Measurements from ENCODE around the gene PADI3. TPM values are rescaled to one million over a fixed set of nuclear protein-coding genes. Genes with fewer than 3 reads are reported as not detected.
"Not testable (repeated sequence)": the region's sequence is repeated elsewhere in the genome, so short reads cannot be mapped to it uniquely, and the experiment has no call there.

The PADI3 gene
- total RNA-seq, 1 donor from 2014 or later: not detected

DNA sequence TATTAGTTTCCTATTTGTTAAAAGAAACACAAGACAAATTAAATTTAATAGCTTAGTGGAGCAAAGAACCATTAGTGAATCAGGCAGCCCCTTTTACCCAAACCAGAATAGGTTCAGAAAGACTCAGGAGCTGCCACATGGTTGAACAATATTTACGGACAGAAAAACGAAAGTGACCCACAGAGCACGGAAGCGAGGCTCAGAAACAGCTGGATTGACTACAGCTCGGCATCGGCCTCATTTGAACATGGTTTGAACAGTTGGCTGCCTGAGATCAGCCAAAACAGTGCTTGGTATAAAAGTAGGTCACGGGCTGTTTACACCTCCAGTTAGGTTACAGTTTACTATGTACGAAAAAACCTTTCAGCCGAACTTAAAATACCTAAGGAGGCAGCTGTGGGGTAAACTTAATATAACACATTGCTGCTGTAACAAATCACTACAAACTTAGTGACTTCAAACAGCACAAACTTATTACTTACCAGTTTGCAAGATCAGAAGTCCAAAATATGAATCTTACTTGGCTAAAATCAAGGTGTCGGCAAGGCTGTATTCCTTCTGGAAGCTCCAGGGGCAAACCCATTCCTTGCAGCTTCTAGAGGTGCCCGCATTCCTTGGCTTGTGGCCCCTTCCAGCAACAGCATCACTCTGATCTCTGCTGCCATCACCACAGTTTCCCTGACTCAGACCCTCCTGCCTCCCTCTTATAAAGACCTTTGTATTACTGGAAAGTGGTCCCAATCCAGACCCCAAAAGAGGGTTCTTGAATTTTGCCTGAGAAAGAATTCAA lies 70.9 kb downstream of the PADI3 start:
- no peak for DNase-seq (ENCODE audit: low spot score)
- Mint-ChIP-seq H3K4me3 (ENCODE audit: unreplicated experiment) (no peak overlapping the region), H3K27ac (ENCODE audit: unreplicated experiment) (no peak overlapping the region), H3K4me1 (ENCODE audit: low read depth) (peaks cover 13% of the 10 kb centered on the region), H3K36me3 (ENCODE audit: low read depth) (no peaks in the 10 kb centered on the region), H3K27me3 (ENCODE audit: low read depth) (no peaks in the 10 kb centered on the region), H3K9me3 (ENCODE audit: low read depth) (peaks cover 18% of the 10 kb centered on the region)
- TF ChIP-seq, protein P1, sequence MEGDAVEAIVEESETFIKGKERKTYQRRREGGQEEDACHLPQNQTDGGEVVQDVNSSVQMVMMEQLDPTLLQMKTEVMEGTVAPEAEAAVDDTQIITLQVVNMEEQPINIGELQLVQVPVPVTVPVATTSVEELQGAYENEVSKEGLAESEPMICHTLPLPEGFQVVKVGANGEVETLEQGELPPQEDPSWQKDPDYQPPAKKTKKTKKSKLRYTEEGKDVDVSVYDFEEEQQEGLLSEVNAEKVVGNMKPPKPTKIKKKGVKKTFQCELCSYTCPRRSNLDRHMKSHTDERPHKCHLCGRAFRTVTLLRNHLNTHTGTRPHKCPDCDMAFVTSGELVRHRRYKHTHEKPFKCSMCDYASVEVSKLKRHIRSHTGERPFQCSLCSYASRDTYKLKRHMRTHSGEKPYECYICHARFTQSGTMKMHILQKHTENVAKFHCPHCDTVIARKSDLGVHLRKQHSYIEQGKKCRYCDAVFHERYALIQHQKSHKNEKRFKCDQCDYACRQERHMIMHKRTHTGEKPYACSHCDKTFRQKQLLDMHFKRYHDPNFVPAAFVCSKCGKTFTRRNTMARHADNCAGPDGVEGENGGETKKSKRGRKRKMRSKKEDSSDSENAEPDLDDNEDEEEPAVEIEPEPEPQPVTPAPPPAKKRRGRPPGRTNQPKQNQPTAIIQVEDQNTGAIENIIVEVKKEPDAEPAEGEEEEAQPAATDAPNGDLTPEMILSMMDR (IDR thresholded peaks at IDR 0.05): no peak

DNA sequence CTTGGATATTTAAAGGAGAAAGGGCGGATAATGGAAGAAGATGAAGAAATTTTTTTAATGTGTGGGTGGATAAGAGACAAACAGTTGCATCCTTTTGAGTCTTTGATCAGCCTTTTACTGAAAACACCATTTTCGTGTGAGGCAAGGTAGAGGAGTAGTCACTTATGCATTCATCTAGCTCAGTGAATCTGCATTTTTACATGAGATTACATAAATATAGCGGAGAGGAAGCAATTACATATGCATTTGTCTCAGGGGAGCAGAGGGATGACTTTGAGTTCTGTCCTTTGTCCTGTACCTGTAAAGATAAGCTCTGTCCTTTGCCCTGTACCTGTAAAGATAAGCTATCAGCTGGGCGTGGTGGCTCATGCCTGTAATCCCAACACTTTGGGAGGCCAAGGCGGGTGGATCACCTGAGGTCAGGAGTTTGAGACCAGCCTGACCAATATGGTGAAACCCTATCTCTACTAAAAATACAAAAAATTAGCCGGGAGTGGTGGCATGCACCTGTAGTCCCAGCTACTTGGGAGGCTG lies 73.0 kb downstream of the PADI3 start:
- not testable (repeated sequence) for H3K4me3 Mint-ChIP-seq (ENCODE audit: unreplicated experiment); H3K36me3 Mint-ChIP-seq (ENCODE audit: low read depth); DNase-seq (ENCODE audit: low spot score); H3K4me1 Mint-ChIP-seq (ENCODE audit: low read depth); H3K27me3 Mint-ChIP-seq (ENCODE audit: low read depth); H3K27ac Mint-ChIP-seq (ENCODE audit: unreplicated experiment)
- peaks cover 19% of the 10 kb centered on the region for H3K9me3 Mint-ChIP-seq (ENCODE audit: low read depth)

DNA sequence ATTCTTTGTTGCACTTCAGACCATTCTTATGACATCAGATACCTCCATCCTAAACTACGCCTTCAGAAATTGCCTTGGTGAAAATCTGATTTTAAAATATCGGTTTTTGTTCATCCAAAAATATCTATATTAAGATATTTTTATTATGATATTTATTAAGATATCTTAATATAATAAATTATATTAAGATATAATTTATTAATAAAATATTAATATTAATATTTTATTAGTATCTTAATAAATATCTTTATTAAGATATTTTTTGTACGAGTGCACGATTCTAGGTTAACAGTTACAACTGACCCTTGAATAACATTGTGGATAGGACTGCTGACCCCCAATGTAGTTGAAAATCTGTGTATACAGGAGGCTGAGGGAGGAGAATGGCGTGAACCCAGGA lies 80.0 kb downstream of the PADI3 start:
- Mint-ChIP-seq H3K27ac (ENCODE audit: unreplicated experiment) (no peak overlapping the region), H3K36me3 (ENCODE audit: low read depth) (no peaks in the 10 kb centered on the region)
- TF ChIP-seq, protein P1 (IDR thresholded peaks at IDR 0.05): no peak

DNA sequence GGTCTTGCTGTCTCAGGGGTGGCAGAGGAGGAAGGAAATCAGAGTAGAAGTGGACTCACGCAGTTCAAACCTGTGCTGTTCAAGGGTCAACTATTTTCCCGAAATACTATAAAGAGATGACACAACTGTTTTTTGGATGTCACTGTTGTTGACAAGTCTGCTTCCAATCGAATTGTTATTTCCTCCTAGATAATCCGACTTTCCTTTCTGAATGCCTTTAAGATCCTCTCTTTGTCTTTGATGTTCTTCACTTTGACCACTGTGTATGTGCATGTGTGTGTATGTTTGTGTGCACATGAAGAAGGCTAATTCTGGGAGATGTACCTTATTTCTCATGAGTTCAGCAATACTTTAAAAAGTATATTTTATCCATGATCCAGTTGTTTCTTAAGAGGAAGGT lies 80.7 kb downstream of the PADI3 start:
- Mint-ChIP-seq H3K27me3 (ENCODE audit: low read depth) (peaks cover 2% of the 10 kb centered on the region), H3K9me3 (ENCODE audit: low read depth) (peaks cover 3% of the 10 kb centered on the region), H3K4me3 (ENCODE audit: unreplicated experiment) (no peak overlapping the region), H3K36me3 (ENCODE audit: low read depth) (no peaks in the 10 kb centered on the region), H3K27ac (ENCODE audit: unreplicated experiment) (no peak overlapping the region), H3K4me1 (ENCODE audit: low read depth) (no peaks in the 10 kb centered on the region)
- TF ChIP-seq, protein P1 (IDR thresholded peaks at IDR 0.05): no peak
- no peak for DNase-seq (ENCODE audit: low spot score)

More for the DNA sequence above, 80.0 kb downstream of the PADI3 start:
- Mint-ChIP-seq H3K4me3 (ENCODE audit: unreplicated experiment) (no peak overlapping the region), H3K4me1 (ENCODE audit: low read depth) (no peaks in the 10 kb centered on the region), H3K9me3 (ENCODE audit: low read depth) (peaks cover 5% of the 10 kb centered on the region), H3K27me3 (ENCODE audit: low read depth) (peaks cover 2% of the 10 kb centered on the region)
- DNase-seq (ENCODE audit: low spot score): no peak

DNA sequence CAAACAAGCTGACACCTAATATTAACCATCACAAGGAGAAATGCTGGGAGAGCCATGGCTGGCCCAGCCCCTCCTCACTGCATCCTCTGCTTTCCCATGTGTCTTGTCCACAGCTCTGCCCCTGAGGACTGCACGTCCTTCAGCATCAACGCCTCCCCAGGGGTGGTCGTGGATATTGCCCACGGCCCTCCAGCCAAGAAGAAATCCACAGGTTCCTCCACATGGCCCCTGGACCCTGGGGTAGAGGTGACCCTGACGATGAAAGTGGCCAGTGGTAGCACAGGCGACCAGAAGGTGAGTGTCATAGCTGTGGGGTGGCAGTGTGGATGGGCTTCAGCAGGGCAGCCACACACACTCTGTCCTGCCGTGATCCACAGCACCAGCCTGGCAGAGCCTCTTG lies 82.0 kb downstream of the PADI3 start:
- DNase-seq (ENCODE audit: low spot score): peak; percentile 55
- H3K36me3 Mint-ChIP-seq (ENCODE audit: low read depth): no peaks in the 10 kb centered on the region
- TF ChIP-seq, protein P1 (IDR thresholded peaks at IDR 0.05): no peak

More for the DNA sequence above, 82.0 kb downstream of the PADI3 start:
- H3K27me3 Mint-ChIP-seq (ENCODE audit: low read depth): no peaks in the 10 kb centered on the region
- no peaks in the 10 kb centered on the region for H3K4me1 Mint-ChIP-seq (ENCODE audit: low read depth)
- H3K4me3 Mint-ChIP-seq (ENCODE audit: unreplicated experiment): no peak overlapping the region
- H3K27ac Mint-ChIP-seq (ENCODE audit: unreplicated experiment): no peak overlapping the region
- no peaks in the 10 kb centered on the region for H3K9me3 Mint-ChIP-seq (ENCODE audit: low read depth)

Measured in chondrocyte (in vitro differentiated cells).